Fibroblast of upper back skin (primary cell): ENCODE results near the gene TEK.
"Not testable (repeated sequence)": the region's sequence is repeated elsewhere in the genome, so short reads cannot be mapped to it uniquely, and the experiment has no call there.

Experiments used
- DNase-seq: peaks from one replicate; pipeline ENCODE4 v3.0.0-alpha.2; 2013

TEK gene

GRCh38 chr9:27108981-27109541 lies at the start of gene TEK:
TSS of gene TEK (plus strand) at chr9:27109225. CDS start at chr9:27109591, 366 bp downstream.
- peak; percentile 55 for DNase-seq

GRCh38 chr9:27059412-27059811 lies 49.6 kb upstream of the TEK start:
- DNase-seq: no peak

- no peak for DNase-seq
These were observed 49.1 kb upstream of the TEK start for GRCh38 chr9:27059907-27060306.

GRCh38 chr9:27065288-27065687 lies 43.7 kb upstream of the TEK start:
- no peak for DNase-seq

- no peak for DNase-seq
These were observed 34.9 kb upstream of the TEK start for GRCh38 chr9:27073841-27074728.

- DNase-seq: no peak
These were observed 30.3 kb upstream of the TEK start for GRCh38 chr9:27078685-27079084.

- no peak for DNase-seq
These were observed 23.6 kb upstream of the TEK start for GRCh38 chr9:27085456-27085855.

- DNase-seq: peak; percentile 69
These were observed 22.0 kb upstream of the TEK start for GRCh38 chr9:27086818-27087680.

GRCh38 chr9:27088981-27089380 lies 20.0 kb upstream of the TEK start:
- peak; percentile 78 for DNase-seq

- DNase-seq: no peak
These were observed 19.3 kb upstream of the TEK start for GRCh38 chr9:27089706-27090105.

GRCh38 chr9:27090231-27090630 lies 18.8 kb upstream of the TEK start:
- DNase-seq: peak; percentile 49

GRCh38 chr9:27090711-27091110 lies 18.3 kb upstream of the TEK start:
- DNase-seq: peak; percentile 63

- DNase-seq: not testable (repeated sequence)
These were observed 16.5 kb upstream of the TEK start for GRCh38 chr9:27092496-27092895.

GRCh38 chr9:27093384-27094067 lies 15.5 kb upstream of the TEK start:
- not testable (repeated sequence) for DNase-seq

- peak; percentile 60 for DNase-seq
These were observed 14.3 kb upstream of the TEK start for GRCh38 chr9:27094640-27095298.

GRCh38 chr9:27107241-27107640 lies 1.8 kb upstream of the TEK start:
- no peak for DNase-seq

- DNase-seq: no peak
These were observed 596 bp downstream of the TEK start for GRCh38 chr9:27109621-27110020.

- no peak for DNase-seq
These were observed 1.2 kb downstream of the TEK start for GRCh38 chr9:27110181-27110580.

- no peak for DNase-seq
These were observed 3.2 kb downstream of the TEK start for GRCh38 chr9:27112235-27112634.

- DNase-seq: no peak
These were observed 8.6 kb downstream of the TEK start for GRCh38 chr9:27117489-27118135.

- peak; percentile 50 for DNase-seq
These were observed 9.9 kb downstream of the TEK start for GRCh38 chr9:27118916-27119315.

GRCh38 chr9:27124151-27124550 lies 15.1 kb downstream of the TEK start:
- peak; percentile 44 for DNase-seq
